NCI-H1092 treated with DMSO at 0.1 percent for 48 hours (cell line): ENCODE data around the gene LPP.

Source experiments
- DNase-seq: peaks from one replicate; lab custom pipeline; 2025; lab: John Stamatoyannopoulos, UW

Gene LPP

GRCh38 chr3:188135271-188135670 is 18.7 kb upstream of the LPP start:
- DNase-seq, result no peak

DNA sequence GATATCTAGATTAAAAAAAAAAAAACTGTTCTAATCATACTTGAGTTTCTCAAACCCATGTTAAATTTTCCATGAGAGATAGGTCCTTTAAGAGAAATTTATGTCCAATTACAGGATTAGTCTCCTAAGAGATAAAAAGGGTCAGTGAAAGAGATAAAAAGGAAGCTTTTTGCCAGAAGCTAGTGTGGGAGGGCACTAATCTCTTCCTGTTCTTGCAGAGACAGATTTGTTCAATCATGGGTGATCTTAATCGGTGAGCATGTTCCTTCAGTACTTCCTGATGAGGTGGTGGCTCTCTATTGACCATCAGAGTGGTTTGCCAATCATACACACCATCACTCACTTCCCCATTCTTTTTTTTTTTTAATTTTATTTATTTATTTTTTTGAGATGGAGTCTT is 16.9 kb upstream of the LPP start:
- no peak for DNase-seq

GRCh38 chr3:188139466-188139865 is 14.5 kb upstream of the LPP start:
- no peak for DNase-seq

- DNase-seq, result no peak
Observed at GRCh38 chr3:188146219-188146618, 7.7 kb upstream of the LPP start.

- DNase-seq, result no peak
Observed at GRCh38 chr3:188147782-188148181, 6.2 kb upstream of the LPP start.

GRCh38 chr3:188148318-188148717 is 5.6 kb upstream of the LPP start:
- DNase-seq, result no peak

DNA sequence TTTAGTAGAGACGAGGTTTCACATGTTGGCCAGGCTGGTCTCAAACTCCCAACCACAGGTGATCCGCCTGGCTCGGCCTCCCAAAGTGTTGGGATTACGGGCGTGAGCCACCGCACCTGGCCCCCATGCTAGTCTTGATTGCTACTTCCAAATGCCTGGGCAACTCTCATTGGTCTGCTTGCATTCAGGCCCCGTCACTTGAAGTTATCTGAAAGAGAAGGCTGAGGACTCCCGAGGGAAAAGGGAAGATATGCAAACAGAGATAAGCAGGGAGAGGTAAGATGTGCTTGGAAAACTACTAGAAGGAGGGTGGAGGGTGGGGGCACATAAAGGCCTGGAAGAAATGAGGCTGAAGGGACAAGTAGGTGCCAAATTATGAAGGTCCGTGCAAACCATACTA is 4.4 kb upstream of the LPP start:
- DNase-seq, result no peak

DNA sequence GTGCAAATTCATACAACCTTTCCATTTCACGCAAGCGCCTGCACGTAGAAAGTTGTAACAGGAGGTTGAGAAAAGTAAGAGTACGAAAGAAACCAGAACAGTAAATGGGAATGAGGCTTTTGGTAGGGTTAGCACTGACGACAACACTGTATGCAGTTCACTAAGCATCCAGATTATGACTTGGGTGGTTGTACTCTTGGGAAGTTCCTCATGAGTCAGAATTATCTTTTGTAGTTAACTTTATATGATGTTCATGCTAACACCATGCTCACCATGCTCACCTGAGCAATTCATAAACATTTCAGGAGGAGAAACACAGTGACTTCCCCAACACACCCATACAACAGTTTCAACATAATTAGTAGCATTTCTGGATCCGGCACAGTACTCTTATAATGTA is 3.0 kb upstream of the LPP start:
- DNase-seq, result no peak

GRCh38 chr3:188151438-188151837 is 2.5 kb upstream of the LPP start:
- DNase-seq, result no peak

- no peak for DNase-seq
Observed at GRCh38 chr3:188152660-188153436, 1.1 kb upstream of the LPP start.

GRCh38 chr3:188153437-188154013 is 432 bp upstream of the LPP start:
- peak; percentile 6 for DNase-seq

DNA sequence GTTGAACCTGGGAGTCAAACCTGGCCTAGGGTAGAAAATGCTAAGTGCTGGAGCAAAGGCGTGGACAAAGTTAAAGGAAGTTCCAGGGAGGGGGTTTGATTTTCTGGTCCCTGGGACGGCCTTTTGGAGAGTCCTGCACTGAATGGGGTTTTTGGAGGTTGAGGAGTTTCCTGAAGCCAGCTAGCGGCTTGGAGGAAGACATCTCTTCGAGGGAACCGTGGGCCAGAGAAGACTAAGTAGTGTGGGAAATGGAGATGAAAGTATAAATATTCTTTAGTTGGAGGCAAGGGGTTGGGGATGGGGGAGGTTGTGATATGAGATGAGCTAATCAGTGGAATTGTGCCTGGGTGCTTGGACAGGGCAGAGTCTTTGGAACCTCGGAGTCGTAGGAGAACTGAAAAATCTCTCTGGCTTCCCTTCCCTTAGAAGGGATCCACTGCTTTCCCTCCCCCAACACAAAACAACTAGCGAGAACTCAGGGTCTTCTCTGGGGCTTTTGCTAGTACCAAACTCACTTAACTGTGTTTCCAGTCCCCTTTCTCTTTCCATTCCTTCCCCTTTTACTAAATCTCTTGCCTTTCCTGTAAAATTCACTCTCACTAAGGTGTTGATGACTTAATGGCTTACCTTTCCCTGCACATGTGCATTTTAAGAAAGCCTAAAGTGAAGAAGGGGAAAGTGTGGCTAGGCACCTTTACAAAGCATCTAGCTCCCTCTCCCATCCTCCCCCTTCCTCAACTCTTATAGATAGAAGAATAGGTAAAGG is 1.0 kb downstream of the LPP start:
- no peak for DNase-seq

GRCh38 chr3:188156056-188156455 is 2.1 kb downstream of the LPP start:
- DNase-seq, result no peak

DNA sequence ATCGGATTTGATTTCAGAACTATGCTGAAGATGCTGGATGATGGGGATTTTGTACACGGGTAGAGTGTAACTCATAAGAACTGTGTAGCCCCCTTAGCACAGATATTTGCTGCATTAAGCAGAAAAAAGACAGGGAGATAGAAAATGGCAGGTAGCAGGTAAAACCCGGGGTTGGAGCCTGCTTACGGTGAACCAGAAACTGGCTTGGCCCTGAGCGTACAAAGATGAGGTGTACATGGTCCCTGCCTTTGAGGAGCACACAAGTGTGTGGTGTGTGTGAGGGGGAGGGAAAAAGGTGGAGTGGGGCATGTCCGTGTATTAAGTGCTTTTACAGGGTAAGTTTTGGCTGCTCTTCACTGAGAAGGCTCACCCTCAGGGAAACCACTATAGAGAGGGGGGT is 3.5 kb downstream of the LPP start:
- no peak for DNase-seq

DNA sequence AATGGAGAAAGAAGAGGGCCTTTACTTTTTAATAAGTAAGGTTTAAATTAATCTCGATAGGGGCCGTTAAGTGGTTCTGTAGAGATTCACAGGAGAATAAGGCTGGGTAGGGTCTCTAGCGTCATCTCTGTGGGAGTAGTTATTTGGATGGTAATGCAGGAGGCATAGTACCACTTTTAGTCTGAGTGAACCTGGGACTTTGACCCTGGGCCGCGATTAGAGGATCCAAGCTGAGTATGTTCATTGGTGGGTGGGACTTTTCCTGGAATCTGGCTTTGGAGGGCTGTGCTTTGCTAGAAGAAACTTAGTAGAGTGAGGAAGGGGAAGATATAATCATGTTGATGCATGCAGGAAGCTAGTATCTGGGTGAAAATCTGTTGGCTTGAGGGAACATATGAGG is 4.0 kb downstream of the LPP start:
- DNase-seq, result no peak

GRCh38 chr3:188158731-188159310 is 4.9 kb downstream of the LPP start:
- no peak for DNase-seq

- DNase-seq, result no peak
Observed at GRCh38 chr3:188160751-188161150, 6.8 kb downstream of the LPP start.

DNA sequence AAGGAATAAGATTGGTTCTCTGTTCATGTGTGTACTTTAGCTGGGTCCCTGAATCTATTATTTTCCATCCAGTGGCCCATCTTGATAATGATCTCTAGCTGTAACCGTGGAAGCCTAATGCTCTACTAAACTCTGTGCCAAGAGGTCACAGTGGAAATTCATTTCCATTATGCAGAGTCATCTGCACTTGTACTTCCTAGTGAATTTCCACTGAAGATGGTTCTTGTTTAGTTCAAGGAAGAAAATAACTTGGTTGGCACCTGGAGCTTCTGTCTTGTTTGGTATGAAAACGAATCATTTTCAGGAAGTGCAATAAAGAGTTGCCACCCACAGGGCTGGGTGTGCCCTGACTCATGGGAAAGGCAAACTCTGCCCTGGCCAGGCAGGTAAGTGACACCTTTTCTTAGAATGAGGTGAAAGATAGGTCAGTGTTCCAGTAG is 10.3 kb downstream of the LPP start:
- no peak for DNase-seq

DNA sequence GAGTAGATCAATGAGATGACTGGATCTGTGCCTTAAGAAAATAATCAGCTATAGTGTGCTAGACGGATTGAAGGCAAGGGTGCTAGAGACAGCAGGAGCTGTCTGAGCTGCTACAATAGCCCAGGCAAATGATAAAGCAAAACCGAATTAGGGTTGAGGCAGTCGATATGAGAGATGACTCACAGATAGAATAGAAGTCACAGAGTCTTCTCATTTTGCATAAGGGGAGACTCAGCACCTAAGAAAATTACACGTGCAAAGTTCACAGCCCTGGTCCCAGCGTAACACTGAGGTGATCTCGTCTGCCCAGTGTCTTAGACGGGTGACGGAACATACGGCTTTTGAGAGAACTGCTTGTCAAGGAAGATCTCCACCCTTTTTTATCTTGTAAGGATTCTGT is 11.6 kb downstream of the LPP start:
- DNase-seq, result no peak

- no peak for DNase-seq
Observed at GRCh38 chr3:188166441-188166840, 12.5 kb downstream of the LPP start.

GRCh38 chr3:188168186-188168585 is 14.2 kb downstream of the LPP start:
- DNase-seq, result no peak

DNA sequence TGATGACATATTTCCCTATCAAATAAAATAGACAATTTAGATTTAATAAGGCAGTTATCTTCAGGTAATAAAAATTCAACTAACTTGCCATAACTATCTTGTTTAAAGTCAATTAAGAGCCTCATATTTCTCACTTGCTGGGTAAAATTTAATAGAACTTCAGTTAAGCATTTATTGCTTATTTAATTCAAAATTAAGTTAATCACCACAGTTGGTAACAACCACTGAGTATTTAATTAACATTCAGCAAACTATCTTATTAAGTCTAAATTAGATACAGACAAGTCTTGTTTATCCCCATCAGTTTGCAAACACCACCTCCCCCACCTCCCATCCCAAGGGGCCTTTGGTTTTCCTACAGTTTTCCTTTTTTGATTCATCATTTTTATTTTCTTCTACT is 14.7 kb downstream of the LPP start:
- DNase-seq, result no peak
